HG03378 (cell line): Measurements from ENCODE around the gene SLC24A4.

Source experiments
- ATAC-seq: cut with Tn5 transposase; IDR thresholded peaks from one replicate; pipeline ENCODE4 v1.9.1; 2021; ENCODE audit warnings: mild to moderate bottlenecking, moderate library complexity; ENCODE audit not compliant: unreplicated experiment

SLC24A4 gene

DNA sequence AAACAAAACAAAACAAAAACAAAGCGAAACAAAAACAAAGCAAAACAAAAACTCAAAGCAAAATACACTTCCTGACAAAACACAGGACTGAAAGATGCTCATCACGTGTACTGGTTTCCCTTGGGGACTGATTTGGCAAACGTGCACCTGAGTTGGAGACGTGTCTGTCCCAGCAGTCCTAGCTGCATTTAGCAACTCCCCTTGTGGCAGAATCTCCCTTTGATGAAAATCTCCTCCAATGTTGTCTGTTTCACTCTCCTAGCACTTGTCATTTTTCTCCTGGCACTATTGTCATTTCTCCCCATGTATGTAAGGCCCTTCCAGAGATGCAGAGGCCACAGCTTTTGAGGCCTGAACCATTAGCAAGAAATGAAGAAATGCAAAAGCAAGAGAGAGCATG is 6.8 kb upstream of the SLC24A4 start:
- no peak for ATAC-seq

GRCh38 chr14:92316937-92317336 is 6.0 kb upstream of the SLC24A4 start:
- no peak for ATAC-seq

DNA sequence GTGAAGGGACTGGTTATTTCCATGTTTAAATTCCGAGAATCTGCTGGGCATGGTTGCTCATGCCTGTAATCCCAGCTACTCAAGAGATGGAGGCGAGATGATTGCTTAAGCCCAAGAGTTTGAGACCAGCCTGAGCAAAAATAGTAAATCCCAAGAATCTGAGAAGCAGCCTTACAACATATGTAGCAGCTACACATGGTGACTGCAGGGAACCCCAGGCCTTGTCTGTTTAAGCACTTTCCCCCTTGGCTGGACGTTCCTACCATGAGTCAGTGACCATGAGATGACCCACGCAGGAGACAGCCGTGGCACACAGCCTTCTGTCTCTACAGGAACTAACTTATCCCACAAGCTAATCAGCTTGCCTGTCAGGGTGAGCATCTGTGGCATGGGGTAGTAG is 5.5 kb upstream of the SLC24A4 start:
- no peak for ATAC-seq

GRCh38 chr14:92321701-92322100 is 1.3 kb upstream of the SLC24A4 start:
- no peak for ATAC-seq

- ATAC-seq = no peak
These were observed 449 bp upstream of the SLC24A4 start for GRCh38 chr14:92322516-92322915.

- no peak for ATAC-seq
These were observed 1.2 kb downstream of the SLC24A4 start for GRCh38 chr14:92323916-92324818.

- no peak for ATAC-seq
These were observed 2.9 kb downstream of the SLC24A4 start for GRCh38 chr14:92325835-92326234.

- no peak for ATAC-seq
These were observed 5.8 kb downstream of the SLC24A4 start for GRCh38 chr14:92328664-92329255.

DNA sequence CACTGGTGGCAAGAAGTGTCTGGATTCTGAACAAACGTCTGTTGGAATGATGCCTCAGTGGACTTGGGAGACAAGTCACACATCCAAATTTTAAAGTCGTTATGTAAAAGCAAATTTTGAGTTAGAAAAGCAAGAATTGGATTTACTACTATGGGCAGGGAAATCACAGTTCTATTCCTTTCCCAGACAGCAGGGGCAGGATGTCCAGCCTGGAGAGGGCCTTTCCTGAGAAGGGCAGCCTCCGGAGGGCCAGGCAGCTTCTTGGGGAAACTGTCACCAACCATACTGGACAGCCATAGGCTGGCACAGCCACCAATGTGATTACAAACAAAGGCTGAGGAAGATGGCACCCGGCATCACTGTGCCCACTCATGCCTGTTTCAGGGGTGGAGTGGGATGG is 11.1 kb downstream of the SLC24A4 start:
- no peak for ATAC-seq

DNA sequence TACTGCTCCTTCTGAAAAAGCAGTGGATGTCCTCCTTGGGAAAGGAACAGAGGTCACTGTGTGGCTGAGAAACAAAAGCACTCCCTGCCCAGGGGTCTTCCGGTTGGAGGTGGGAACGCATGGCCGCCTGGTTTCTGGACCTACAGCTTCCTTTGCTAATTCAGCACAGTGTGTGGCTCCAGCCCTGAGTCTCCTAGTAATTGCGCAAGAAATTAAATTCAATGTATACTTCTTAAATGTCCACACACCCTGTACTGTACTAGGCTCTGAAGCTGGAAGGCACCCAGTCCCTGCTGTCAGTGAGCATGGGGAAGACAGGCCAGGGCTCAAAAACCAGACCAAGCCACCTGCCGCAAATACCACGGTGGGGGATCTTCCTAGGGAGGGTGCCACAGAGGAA is 13.4 kb downstream of the SLC24A4 start:
- no peak for ATAC-seq

DNA sequence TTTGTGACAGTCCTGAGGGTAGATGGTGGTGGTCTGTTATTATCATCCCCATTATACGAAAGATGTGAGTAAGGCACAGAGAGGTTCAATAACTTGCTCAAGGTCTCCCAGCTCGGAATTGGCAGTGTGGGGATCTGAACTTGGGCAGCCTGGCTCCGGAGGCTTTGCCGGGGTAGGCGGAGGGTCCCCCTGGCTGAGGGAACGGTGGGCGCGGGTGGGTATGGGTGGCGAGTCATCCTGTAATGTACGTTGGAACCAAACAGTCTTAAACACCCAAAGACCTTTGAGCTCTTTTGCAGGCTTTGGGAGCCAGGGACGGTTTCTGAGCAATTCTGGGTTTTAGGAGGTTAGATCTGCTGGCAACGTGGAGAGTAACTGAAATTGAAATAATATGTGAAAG is 16.5 kb downstream of the SLC24A4 start:
- no peak for ATAC-seq

DNA sequence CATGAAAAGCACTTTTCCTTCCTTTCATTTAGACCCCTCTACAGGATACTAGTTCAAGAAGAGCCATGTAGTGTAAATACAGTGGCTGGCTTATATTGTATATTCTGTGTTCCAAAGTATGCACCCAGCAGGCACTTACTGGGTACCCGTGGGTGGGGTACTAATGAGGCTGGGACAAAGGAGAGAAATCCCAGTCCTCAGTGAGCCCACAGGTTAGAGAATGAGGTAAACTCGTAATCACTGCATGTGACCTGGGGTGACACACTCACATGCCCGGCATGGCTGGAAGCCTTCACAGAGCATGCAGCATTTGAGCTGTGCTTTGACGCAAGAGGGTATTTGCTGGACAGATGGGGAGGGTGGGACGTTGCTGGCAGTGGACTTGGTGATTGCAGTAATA is 17.1 kb downstream of the SLC24A4 start:
- ATAC-seq = no peak

GRCh38 chr14:92340931-92341330 is 18.0 kb downstream of the SLC24A4 start:
- ATAC-seq = no peak

GRCh38 chr14:92341791-92342190 is 18.8 kb downstream of the SLC24A4 start:
- no peak for ATAC-seq

DNA sequence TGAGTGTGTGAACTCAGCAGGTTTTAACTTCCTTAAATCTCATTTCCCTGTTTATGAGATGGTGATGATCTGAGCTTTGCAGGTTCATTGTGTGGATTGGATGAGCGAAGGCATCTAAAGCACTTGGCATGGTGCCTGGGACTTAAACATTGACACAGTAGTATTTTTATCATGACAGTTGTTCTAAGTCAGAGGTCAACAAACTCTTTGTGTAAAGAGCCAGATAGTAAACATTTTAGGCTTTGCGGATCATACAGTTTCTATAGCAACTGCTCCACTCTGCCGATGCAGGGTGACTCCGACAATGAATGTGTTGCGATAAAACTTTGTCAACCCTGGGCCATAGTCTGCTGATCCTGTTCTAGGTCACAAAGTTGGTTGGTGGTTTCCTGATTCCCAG is 25.2 kb downstream of the SLC24A4 start:
- ATAC-seq = no peak

- no peak for ATAC-seq
These were observed 28.8 kb downstream of the SLC24A4 start for GRCh38 chr14:92351750-92352149.

GRCh38 chr14:92352158-92352985 is 29.4 kb downstream of the SLC24A4 start:
- ATAC-seq = no peak

- no peak for ATAC-seq
These were observed 30.5 kb downstream of the SLC24A4 start for GRCh38 chr14:92353447-92353846.

- ATAC-seq = no peak
These were observed 33.7 kb downstream of the SLC24A4 start for GRCh38 chr14:92356677-92357076.

GRCh38 chr14:92360651-92361370 is 37.8 kb downstream of the SLC24A4 start:
- ATAC-seq = no peak

GRCh38 chr14:92362781-92363235 is 39.8 kb downstream of the SLC24A4 start:
- no peak for ATAC-seq
